K562 (cell line): ENCODE measurements around the gene KCNJ11. TPM values are rescaled to one million over a fixed set of nuclear protein-coding genes. Genes with fewer than 3 reads are reported as not detected.
"Not testable (repeated sequence)": the region's sequence is repeated elsewhere in the genome, so short reads cannot be mapped to it uniquely, and the experiment has no call there.

Experiments
- ATAC-seq: fragments of 200-7000 bp; cut with Tn5 transposase; 3 replicates; pipeline ENCODE4 v1.9.1; 2020; ENCODE audit warnings: moderate library complexity
- BruUV-seq: library from RNA; stranded (reverse); fragments of 400-500 nt; replicated peaks from 2 replicates; lab custom pipeline; 2021; lab: Mats Ljungman, UMichigan
- CTCF ChIA-PET: fragments of 300-600 bp; formaldehyde crosslinking; extraction: SDS; loops from one replicate; lab custom pipeline; 2021; ENCODE audit warnings: low intra/inter-chr PET ratio; lab: Yijun Ruan, JAX
- POLR2A ChIA-PET: fragments of 300-600, 350-650 bp; sonication (Branson Sonifier 250); formaldehyde crosslinking; extraction: SDS; loops from one replicate; lab custom pipeline; 2021; ENCODE audit warnings: antibody characterized with exemption, inconsistent platforms; lab: Yijun Ruan, JAX
- DNase-seq, 4 experiments: peaks; one replicate each; pipeline versions ENCODE4 v3.0.0 to v3.0.0-alpha.2; 2011 to 2018; ENCODE audit warnings: low spot score in 3 of 4, mixed read lengths in 3 of 4; ENCODE audit errors: extremely low read depth in 1 of 4
- FAIRE-seq: peaks from 2 replicates; lab custom pipeline; 2011; peaks lifted over from hg19 to GRCh38; lab: Jason Lieb, UNC
- H2AFZ ChIP-seq: 2 replicates; pipeline ENCODE4 v1.6.0; 2011; ENCODE audit warnings: low read depth, low read length, control low read depth, inconsistent platforms
- H3K27ac ChIP-seq: fragments of 200-600 bp; 3 replicates; pipeline ENCODE4 v1.8.0; 2011; ENCODE audit warnings: low read depth, mild to moderate bottlenecking, control low read depth, inconsistent platforms, low read length, moderate library complexity, mixed read lengths; ENCODE audit errors: extremely low read depth
- H3K27me3 ChIP-seq, 2 experiments: fragments of 300-600 bp in 1 of 2; 2 replicates in 1 of 2; 3 replicates in 1 of 2; pipeline versions ENCODE4 v1.6.0 to v1.8.0; 2011; ENCODE audit warnings: inconsistent platforms in 2 of 2, low read length in 2 of 2, mild to moderate bottlenecking in 1 of 2, mixed read lengths in 1 of 2, moderate library complexity in 1 of 2; ENCODE audit not compliant: control insufficient read depth in 2 of 2, insufficient read depth in 2 of 2
- H3K36me3 ChIP-seq: fragments of 300-600 bp; 3 replicates; pipeline ENCODE4 v1.8.0; 2011; ENCODE audit warnings: mild to moderate bottlenecking, low read length, inconsistent platforms; ENCODE audit not compliant: control insufficient read depth, insufficient read depth
- H3K4me1 ChIP-seq, 2 experiments: fragments of 200-600 bp in 1 of 2; replicated peaks in 1 of 2; 2 replicates in 1 of 2; 3 replicates in 1 of 2; pipeline versions ENCODE4 v1.5.1 to v1.8.0; 2011; ENCODE audit warnings: inconsistent platforms in 2 of 2, low read length in 2 of 2, mild to moderate bottlenecking in 1 of 2, mixed read lengths in 1 of 2, moderate library complexity in 1 of 2; ENCODE audit not compliant: control insufficient read depth in 2 of 2, insufficient read depth in 2 of 2
- H3K4me2 ChIP-seq: 2 replicates; pipeline ENCODE4 v1.6.1; 2011; ENCODE audit warnings: low read length, control low read depth, inconsistent platforms, mixed read lengths; ENCODE audit not compliant: insufficient read depth
- H3K4me3 ChIP-seq: fragments of 200-600 bp; sonication (generic), shearing (Covaris generic); 2 replicates; pipeline ENCODE4 v1.5.1; 2016; ENCODE audit warnings: control low read depth, inconsistent platforms
- H3K79me2 ChIP-seq: fragments of 200-600 bp; 3 replicates; pipeline ENCODE4 v1.8.0; 2011; ENCODE audit warnings: low read length, inconsistent platforms; ENCODE audit not compliant: control insufficient read depth, insufficient read depth
- H3K9ac ChIP-seq, 2 experiments: 2 replicates each; pipeline versions ENCODE4 v1.6.0 to v1.6.1; 2011; ENCODE audit warnings: low read depth in 2 of 2, low read length in 2 of 2, control low read depth in 1 of 2, inconsistent platforms in 1 of 2, mild to moderate bottlenecking in 1 of 2, mixed read lengths in 1 of 2; ENCODE audit not compliant: insufficient read depth in 1 of 2
- H3K9me1 ChIP-seq: one replicate; pipeline ENCODE4 v1.6.0; 2011; ENCODE audit warnings: inconsistent platforms, mild to moderate bottlenecking, low read length, moderate library complexity; ENCODE audit not compliant: control insufficient read depth, insufficient read depth
- H3K9me3 ChIP-seq: replicated peaks from 2 replicates; pipeline ENCODE4 v1.5.1; 2011; ENCODE audit warnings: low read depth, low read length, inconsistent platforms; ENCODE audit not compliant: control insufficient read depth, insufficient read depth
- H4K20me1 ChIP-seq: replicated peaks from 2 replicates; pipeline ENCODE4 v1.6.1; 2011; ENCODE audit warnings: low read length, inconsistent platforms, mixed read lengths; ENCODE audit not compliant: control insufficient read depth, insufficient read depth
- MEIS2 ChIP-seq: fragments of 450-650 bp; IDR thresholded peaks from 2 replicates; pipeline ENCODE4 v1.6.1; 2014; ENCODE audit warnings: mild to moderate bottlenecking; ENCODE audit not compliant: partially characterized antibody
- WGBS: fragments of 100-300 bp; shearing (Covaris generic); methylation state at CpG from one replicate; pipeline ENCODE4 v1.1.6; 2016; ENCODE audit warnings: low coverage, mixed read lengths; ENCODE audit not compliant: insufficient coverage; ENCODE audit errors: missing lambda C conversion rate; 5-methylcytosine and 5-hydroxymethylcytosine counted together
- in situ Hi-C: fragments of 300-500 bp; cut with MboI; formaldehyde crosslinking; loops from 4 replicates; pipeline ENCODE4 v1.15.0; 2018; ENCODE audit warnings: inconsistent platforms, mixed read lengths
- intact Hi-C: fragments of 100-400 bp; cut with micrococcal nuclease; formaldehyde crosslinking; loops from 2 replicates; pipeline ENCODE4 v1.14.2; 2022
- polyA plus RNA-seq, 8 experiments: library from polyadenylated mRNA; depleted of rRNA in 4 of 8; stranded (reverse) in 5 of 8; unstranded in 3 of 8; fragments of >200 nt; fragmentation: Nextera tagmentation in 2 of 8; fragmentation: Illumina TruSeq in 1 of 8; extraction: Ambion mirVana in 2 of 8; extraction: Trizol in 1 of 8; gene quantifications; 2 replicates each; pipeline versions ENCODE4 v1.2.1 to v1.2.3, GENCODE V29; 2011 to 2014; ENCODE audit warnings: inconsistent platforms in 1 of 8, missing spikeins in 1 of 8
- total RNA-seq, 7 experiments: library from RNA; depleted of rRNA in 6 of 7; stranded (reverse); fragments of >200 nt in 6 of 7; fragmentation: Illumina TruSeq in 2 of 7; extraction: Trizol in 2 of 7; gene quantifications; 2 replicates each; pipeline versions ENCODE4 v1.2.1 to v1.2.3, GENCODE V29; 2011 to 2021; ENCODE audit warnings: low replicate concordance in 1 of 7
- TF ChIP-seq, protein P1 (sequence below): sonication (generic); formaldehyde crosslinking; IDR thresholded peaks from 2 replicates; pipeline ENCODE4 v1.8.0; 2022; ENCODE audit warnings: missing genetic modification reagents, mild to moderate bottlenecking, moderate library complexity, borderline replicate concordance
- TF ChIP-seq, protein P2 (sequence below): sonication (generic); formaldehyde crosslinking; IDR thresholded peaks from 2 replicates; pipeline ENCODE4 v1.9.0; 2022; ENCODE audit warnings: mild to moderate bottlenecking, missing genetic modification reagents

The KCNJ11 gene
- total and polyA plus RNA-seq, 9 of the 15 experiments (the other 6 are each of a cell fraction or from before 2014, with no cell fraction given): 0.54 to 3.7 (median 0.86) TPM; not detected in 2

DNA sequence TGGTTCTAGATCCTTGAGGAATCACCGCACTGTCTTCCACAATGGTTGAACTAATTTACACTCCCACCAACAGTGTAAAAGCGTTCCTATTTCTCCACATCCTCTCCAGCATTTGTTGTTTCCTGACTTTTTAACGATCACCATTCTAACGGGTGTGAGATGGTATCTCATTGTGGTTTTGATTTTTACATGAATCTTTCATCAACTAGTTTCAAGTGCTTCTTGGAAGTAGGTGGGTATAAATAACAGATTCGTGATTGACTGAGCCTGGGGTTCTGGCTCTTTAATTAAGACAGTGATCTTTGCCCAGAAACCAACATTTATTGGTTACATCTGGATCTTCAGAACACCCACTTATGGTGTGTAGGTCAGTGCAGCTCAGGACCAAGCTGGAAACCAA is 37.8 kb upstream of the KCNJ11 start:
- BruUV-seq: not testable (repeated sequence)

DNA sequence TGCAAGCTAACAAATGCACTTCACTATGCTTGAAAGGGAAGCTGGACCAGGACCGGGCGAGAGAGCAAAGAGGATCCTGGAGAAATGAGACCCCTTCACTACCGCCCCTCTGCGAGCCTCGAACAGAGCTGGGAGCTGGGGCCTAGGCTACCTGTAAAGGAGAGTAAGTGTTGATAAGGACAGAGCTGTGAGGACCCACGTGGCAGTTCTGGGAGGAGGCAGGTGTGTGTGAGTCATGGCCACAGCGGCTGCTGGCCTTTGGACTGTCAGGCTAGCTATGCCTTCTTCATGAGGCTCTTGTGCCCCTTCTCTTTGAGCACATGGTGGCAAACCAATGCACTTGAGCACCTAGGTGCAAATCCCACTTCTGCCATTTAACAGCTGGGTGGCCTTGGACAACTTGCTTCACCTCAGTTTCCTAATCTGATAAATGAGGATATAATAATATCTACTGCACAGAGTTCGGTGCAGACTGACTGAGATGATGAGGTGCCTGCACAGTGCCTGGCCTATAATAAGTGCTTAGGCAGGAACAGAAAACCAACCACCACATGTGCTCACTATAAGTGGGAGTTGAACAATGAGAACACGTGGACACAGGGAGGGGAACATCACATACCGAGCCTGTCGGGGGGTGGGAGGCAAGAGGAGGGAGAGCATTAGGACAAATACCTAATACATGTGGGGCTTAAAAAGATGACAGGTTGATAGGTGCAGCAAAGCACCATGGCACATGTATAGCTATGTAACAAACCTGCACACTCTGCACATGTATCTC is 35.3 kb upstream of the KCNJ11 start:
- H3K79me2 ChIP-seq: no peaks in the 10 kb centered on the region
- no peak overlapping the region for H3K27ac ChIP-seq
- ChIA-PET POLR2A (interaction anchor here (1.2 kb wide), 1 partner anchor 12 kb away, joined by 3 read pairs; no protein-coding TSS in a partner anchor), CTCF (no interaction called here)
- no peaks in the 10 kb centered on the region for H3K9me3 ChIP-seq
- TF ChIP-seq, protein P1, sequence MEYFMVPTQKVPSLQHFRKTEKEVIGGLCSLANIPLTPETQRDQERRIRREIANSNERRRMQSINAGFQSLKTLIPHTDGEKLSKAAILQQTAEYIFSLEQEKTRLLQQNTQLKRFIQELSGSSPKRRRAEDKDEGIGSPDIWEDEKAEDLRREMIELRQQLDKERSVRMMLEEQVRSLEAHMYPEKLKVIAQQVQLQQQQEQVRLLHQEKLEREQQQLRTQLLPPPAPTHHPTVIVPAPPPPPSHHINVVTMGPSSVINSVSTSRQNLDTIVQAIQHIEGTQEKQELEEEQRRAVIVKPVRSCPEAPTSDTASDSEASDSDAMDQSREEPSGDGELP (CRISPR knock-in tag): no peak
- TF ChIP-seq, protein P2, sequence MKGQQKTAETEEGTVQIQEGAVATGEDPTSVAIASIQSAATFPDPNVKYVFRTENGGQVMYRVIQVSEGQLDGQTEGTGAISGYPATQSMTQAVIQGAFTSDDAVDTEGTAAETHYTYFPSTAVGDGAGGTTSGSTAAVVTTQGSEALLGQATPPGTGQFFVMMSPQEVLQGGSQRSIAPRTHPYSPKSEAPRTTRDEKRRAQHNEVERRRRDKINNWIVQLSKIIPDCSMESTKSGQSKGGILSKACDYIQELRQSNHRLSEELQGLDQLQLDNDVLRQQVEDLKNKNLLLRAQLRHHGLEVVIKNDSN (CRISPR knock-in tag): peak; percentile 44
- H3K4me3 ChIP-seq: no peak overlapping the region
- intact Hi-C loops (no loop called here), in situ Hi-C loops (no loop called here)
- no peak for FAIRE-seq
- no peaks in the 10 kb centered on the region for H3K36me3 ChIP-seq
- no TSS peak for BruUV-seq
- H3K9me1 ChIP-seq: no peaks in the 10 kb centered on the region
- no peak for DNase-seq
- H2AFZ ChIP-seq: no peak overlapping the region
- H4K20me1 ChIP-seq: no peaks in the 10 kb centered on the region
- no peak overlapping the region for H3K4me2 ChIP-seq
- 4% methylated on average over 11 of the region's 11 CpGs for WGBS
- peak; percentile 53; the same call in 1 of the 3 replicates for ATAC-seq
- no peaks in the 10 kb centered on the region for H3K4me1 ChIP-seq
- H3K9ac ChIP-seq: no peak overlapping the region
- H3K27me3 ChIP-seq: peaks cover 13 to 60% of the 10 kb centered on the region in 2 experiments; a peak in 4 of 5 replicates

More for the DNA sequence above, 37.8 kb upstream of the KCNJ11 start:
- H3K4me1 ChIP-seq, H3K79me2 ChIP-seq, H2AFZ ChIP-seq, intact Hi-C loops, DNase-seq, ATAC-seq, POLR2A ChIA-PET, FAIRE-seq, H3K27ac ChIP-seq, H3K9ac ChIP-seq, H3K36me3 ChIP-seq, H3K4me2 ChIP-seq, H3K9me1 ChIP-seq, H3K4me3 ChIP-seq, in situ Hi-C loops, H4K20me1 ChIP-seq, CTCF ChIA-PET, H3K9me3 ChIP-seq: not testable (repeated sequence)
- peak; percentile 27 for TF ChIP-seq MEIS2
- 0% methylated on average over 4 of the region's 5 CpGs for WGBS
- H3K27me3 ChIP-seq: peaks cover 20 to 68% of the 10 kb centered on the region in 2 experiments; a peak in 4 of 5 replicates
